Neural cell (in vitro differentiated cells): ENCODE results near the gene WDR44. TPM values are rescaled to one million over a fixed set of nuclear protein-coding genes. Genes with fewer than 3 reads are reported as not detected.

Experiments used
- H2AFZ ChIP-seq: fragments of 200-600, 300-800 bp; sonication (generic), shearing (Covaris generic); 2 replicates; pipeline ENCODE4 v1.6.0; 2014; ENCODE audit warnings: low read depth, mild to moderate bottlenecking, antibody characterized with exemption, low read length, moderate library complexity
- H3F3A ChIP-seq: fragments of 200-600 bp; shearing (Covaris generic); 2 replicates; pipeline ENCODE4 v1.6.1; 2016; ENCODE audit warnings: mild to moderate bottlenecking, moderate library complexity, mixed read lengths, antibody characterized with exemption, low read length; ENCODE audit not compliant: insufficient read depth, poor library complexity, severe bottlenecking
- H3K27ac ChIP-seq: fragments of 200-600, 300-800 bp; sonication (generic), shearing (Covaris generic); 2 replicates; pipeline ENCODE4 v1.5.1; 2014; ENCODE audit warnings: mild to moderate bottlenecking, low read length, moderate library complexity
- H3K27me3 ChIP-seq: fragments of 300-800, 200-600 bp; sonication (generic), shearing (Covaris generic); 2 replicates; pipeline ENCODE4 v1.6.0; 2014; ENCODE audit warnings: mild to moderate bottlenecking, low read depth, low read length, moderate library complexity; ENCODE audit not compliant: insufficient read depth
- H3K36me3 ChIP-seq: fragments of 300-800, 200-600 bp; sonication (generic), shearing (Covaris generic); 2 replicates; pipeline ENCODE4 v1.5.1; 2014; ENCODE audit warnings: mild to moderate bottlenecking, antibody characterized with exemption, low read length, moderate library complexity; ENCODE audit not compliant: insufficient read depth
- H3K4me2 ChIP-seq: fragments of 300-800, 200-600 bp; sonication (generic), shearing (Covaris generic); 2 replicates; pipeline ENCODE4 v1.6.0; 2014; ENCODE audit warnings: mild to moderate bottlenecking, low read length
- H3K4me3 ChIP-seq: fragments of 300-800, 200-600 bp; sonication (generic), shearing (Covaris generic); 2 replicates; pipeline ENCODE4 v1.5.1; 2014; ENCODE audit warnings: mild to moderate bottlenecking, low read length, moderate library complexity
- H3K79me2 ChIP-seq: fragments of 200-600 bp; shearing (Covaris generic); replicated peaks from 2 replicates; pipeline ENCODE4 v1.6.0; 2014; ENCODE audit warnings: mild to moderate bottlenecking, low read length, moderate library complexity; ENCODE audit not compliant: insufficient read depth
- H3K9ac ChIP-seq: fragments of 300-800, 200-600 bp; sonication (generic), shearing (Covaris generic); 2 replicates; pipeline ENCODE4 v1.6.1; 2016; ENCODE audit warnings: mild to moderate bottlenecking, low read length, mixed read lengths
- H3K9me2 ChIP-seq: fragments of 200-600 bp; shearing (Covaris generic); 2 replicates; pipeline ENCODE4 v1.6.1; 2016; ENCODE audit warnings: mild to moderate bottlenecking, low read length, mixed read lengths; ENCODE audit not compliant: insufficient read depth
- H3K9me3 ChIP-seq: fragments of 200-600, 300-800 bp; sonication (generic), shearing (Covaris generic); 2 replicates; pipeline ENCODE4 v1.6.1; 2016; ENCODE audit warnings: mild to moderate bottlenecking, mixed run types, low read length, moderate library complexity, mixed read lengths
- H4K20me1 ChIP-seq: fragments of 200-600 bp; shearing (Covaris generic); 2 replicates; pipeline ENCODE4 v1.6.1; 2016; ENCODE audit warnings: mild to moderate bottlenecking, mixed run types; ENCODE audit not compliant: insufficient read depth
- CTCF ChIP-seq: fragments of 450-650 bp; IDR thresholded peaks from 2 replicates; pipeline ENCODE4 v1.5.1; 2014; ENCODE audit warnings: antibody characterized with exemption, mild to moderate bottlenecking, moderate library complexity; ENCODE audit not compliant: poor library complexity, severe bottlenecking
- EP300 ChIP-seq: fragments of 450-650 bp; conservative IDR thresholded peaks from 2 replicates; pipeline ENCODE4 v1.6.1; 2014; ENCODE audit warnings: antibody characterized with exemption, mild to moderate bottlenecking, moderate library complexity; ENCODE audit not compliant: poor library complexity, severe bottlenecking
- EZH2 ChIP-seq: fragments of 200-600, 300-800 bp; shearing (Covaris generic), sonication (generic); IDR thresholded peaks from 2 replicates; pipeline ENCODE4 v1.6.1; 2014; ENCODE audit warnings: antibody characterized with exemption, low read length, borderline replicate concordance, mild to moderate bottlenecking; ENCODE audit not compliant: insufficient read depth, poor library complexity, severe bottlenecking
- MXI1 ChIP-seq: fragments of 450-650 bp; conservative IDR thresholded peaks from 2 replicates; pipeline ENCODE4 v1.6.1; 2014; ENCODE audit warnings: antibody characterized with exemption, mild to moderate bottlenecking; ENCODE audit not compliant: poor library complexity, severe bottlenecking
- POLR2AphosphoS5 ChIP-seq: IDR thresholded peaks from 2 replicates; pipeline ENCODE4 v1.6.1; 2012
- RAD21 ChIP-seq: fragments of 450-650 bp; conservative IDR thresholded peaks from 2 replicates; pipeline ENCODE4 v1.6.1; 2014; ENCODE audit warnings: antibody characterized with exemption, mild to moderate bottlenecking, moderate library complexity
- REST ChIP-seq: IDR thresholded peaks from 2 replicates; pipeline ENCODE4 v1.6.1; 2012; ENCODE audit warnings: borderline replicate concordance
- SMC3 ChIP-seq: fragments of 450-650 bp; conservative IDR thresholded peaks from 2 replicates; pipeline ENCODE4 v1.6.1; 2014; ENCODE audit warnings: antibody characterized with exemption, mild to moderate bottlenecking, moderate library complexity; ENCODE audit not compliant: poor library complexity
- TAF1 ChIP-seq: IDR thresholded peaks from 2 replicates; pipeline ENCODE4 v1.6.1; 2012; ENCODE audit warnings: low read depth
- polyA plus RNA-seq: library from polyadenylated mRNA; depleted of rRNA; stranded (reverse); fragments of >200 nt; gene quantifications from 2 replicates; pipeline ENCODE4 v1.2.3, GENCODE V29; 2014

Gene WDR44
- polyA plus RNA-seq, 1 donor from 2014 or later: 19.3 TPM

DNA sequence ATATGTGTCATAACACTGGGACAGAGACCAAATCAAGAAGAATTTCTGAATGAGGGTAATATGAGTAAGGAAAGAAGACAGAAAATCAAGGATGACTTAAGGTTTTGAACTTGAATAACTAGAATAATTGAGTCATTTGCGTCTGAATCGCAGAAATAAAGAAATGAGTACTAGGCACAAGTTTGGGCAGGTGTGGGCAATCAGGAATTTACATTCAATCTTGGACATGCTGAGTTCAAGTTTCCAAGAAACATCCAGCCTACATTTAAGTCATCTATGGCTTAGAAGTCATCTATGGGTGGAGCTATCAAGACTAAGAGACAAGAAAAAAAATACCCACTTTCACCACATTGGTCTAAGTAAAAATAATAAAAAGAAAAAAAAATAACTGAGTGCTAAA, 30.4 kb upstream of the WDR44 start:
- Histone ChIP-seq H3K79me2 (no peaks in the 10 kb centered on the region), H3K4me2 (no peak overlapping the region), H3K9ac (no peak overlapping the region), H3K36me3 (no peaks in the 10 kb centered on the region), H3K9me3 (no peaks in the 10 kb centered on the region), H3K4me3 (no peak overlapping the region), H3K9me2 (no peaks in the 10 kb centered on the region), H2AFZ (no peak overlapping the region), H3F3A (no peaks in the 10 kb centered on the region), H4K20me1 (no peaks in the 10 kb centered on the region), H3K27ac (no peak overlapping the region), H3K27me3 (no peaks in the 10 kb centered on the region)
- no peak for TF ChIP-seq SMC3
- TF ChIP-seq POLR2AphosphoS5: no peak
- TF ChIP-seq EP300: no peak

DNA sequence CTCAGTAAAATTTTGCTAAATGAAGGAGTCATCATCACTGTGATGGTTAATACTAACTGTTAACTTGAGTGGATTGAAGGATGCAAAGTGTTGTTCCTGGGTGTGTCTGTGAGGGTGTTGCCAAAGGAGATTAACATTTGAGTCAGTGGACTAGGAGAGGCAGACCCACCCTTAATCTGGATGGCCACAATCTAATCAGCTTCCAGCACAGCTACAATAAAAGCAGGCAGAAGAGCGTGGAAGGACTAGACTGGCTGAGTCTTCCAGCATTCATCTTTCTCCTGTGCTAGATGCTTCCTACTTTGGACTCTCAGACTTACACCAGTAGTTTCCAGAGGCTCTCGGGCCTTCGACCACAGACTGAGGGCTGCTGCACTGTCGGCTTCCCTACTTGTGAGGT, 21.3 kb upstream of the WDR44 start:
- no peak overlapping the region for H3K9ac ChIP-seq
- H3K27me3 ChIP-seq: no peaks in the 10 kb centered on the region
- H3F3A ChIP-seq: no peaks in the 10 kb centered on the region
- H4K20me1 ChIP-seq: no peaks in the 10 kb centered on the region
- H3K4me2 ChIP-seq: no peak overlapping the region
- H3K27ac ChIP-seq: no peak overlapping the region
- no peaks in the 10 kb centered on the region for H3K9me3 ChIP-seq
- no peaks in the 10 kb centered on the region for H3K9me2 ChIP-seq
- H3K4me3 ChIP-seq: no peak overlapping the region
- H3K79me2 ChIP-seq: no peaks in the 10 kb centered on the region
- no peak overlapping the region for H2AFZ ChIP-seq
- no peaks in the 10 kb centered on the region for H3K36me3 ChIP-seq
- no peak for TF ChIP-seq SMC3
- TF ChIP-seq REST: no peak
- TF ChIP-seq TAF1: no peak
- TF ChIP-seq EZH2: no peak

DNA sequence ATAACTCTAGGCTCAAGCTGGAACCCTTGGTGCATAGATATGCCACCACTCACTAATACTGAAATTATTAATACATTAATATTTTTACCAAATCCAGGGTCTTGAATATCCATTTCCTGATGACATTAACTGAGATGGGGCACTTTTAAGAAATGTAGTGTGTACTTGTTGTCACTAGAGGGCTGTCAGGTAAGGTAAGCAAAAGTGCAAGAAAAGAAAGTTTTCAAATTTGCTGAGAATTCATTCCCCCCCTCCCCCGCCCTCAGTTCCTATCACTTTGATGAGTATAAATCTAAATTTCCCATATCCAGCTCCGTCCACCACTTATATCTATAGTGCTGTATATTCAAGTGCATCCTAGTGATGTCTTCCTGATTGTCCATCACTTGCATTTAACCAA, 20.5 kb upstream of the WDR44 start:
- Histone ChIP-seq H3K27ac (no peak overlapping the region), H3K4me3 (no peak overlapping the region), H3K27me3 (no peaks in the 10 kb centered on the region), H3K9me2 (no peaks in the 10 kb centered on the region), H3K4me2 (no peak overlapping the region), H3K79me2 (no peaks in the 10 kb centered on the region), H3K36me3 (no peaks in the 10 kb centered on the region), H3K9ac (no peak overlapping the region), H2AFZ (no peak overlapping the region), H3K9me3 (no peaks in the 10 kb centered on the region), H3F3A (no peaks in the 10 kb centered on the region), H4K20me1 (no peaks in the 10 kb centered on the region)
- TF ChIP-seq EZH2: no peak

- Histone ChIP-seq H3K36me3 (no peaks in the 10 kb centered on the region), H3K27ac (no peak overlapping the region), H3K4me3 (no peak overlapping the region), H2AFZ (no peak overlapping the region), H3K9me3 (no peaks in the 10 kb centered on the region), H3K79me2 (no peaks in the 10 kb centered on the region), H3K9ac (no peak overlapping the region), H3F3A (no peaks in the 10 kb centered on the region), H3K9me2 (no peaks in the 10 kb centered on the region), H4K20me1 (no peaks in the 10 kb centered on the region), H3K27me3 (no peaks in the 10 kb centered on the region), H3K4me2 (no peak overlapping the region)
- TF ChIP-seq REST: no peak
- TF ChIP-seq SMC3: no peak
- TF ChIP-seq MXI1: no peak
- TF ChIP-seq POLR2AphosphoS5: no peak
- TF ChIP-seq TAF1: no peak
- TF ChIP-seq EP300: no peak
- no peak for TF ChIP-seq RAD21
- TF ChIP-seq CTCF: no peak
- no peak for TF ChIP-seq EZH2
Measured at GRCh38 chrX:118329175-118329574, 16.7 kb upstream of the WDR44 start.
